HG02588 (cell line): Measurements from ENCODE around the gene FGF14.
"Not testable (repeated sequence)": the region's sequence is repeated elsewhere in the genome, so short reads cannot be mapped to it uniquely, and the experiment has no call there.

Source experiments
- ATAC-seq: cut with Tn5 transposase; IDR thresholded peaks from one replicate; pipeline ENCODE4 v1.9.1; 2021; ENCODE audit warnings: mild to moderate bottlenecking, moderate library complexity; ENCODE audit not compliant: unreplicated experiment

The FGF14 gene

DNA sequence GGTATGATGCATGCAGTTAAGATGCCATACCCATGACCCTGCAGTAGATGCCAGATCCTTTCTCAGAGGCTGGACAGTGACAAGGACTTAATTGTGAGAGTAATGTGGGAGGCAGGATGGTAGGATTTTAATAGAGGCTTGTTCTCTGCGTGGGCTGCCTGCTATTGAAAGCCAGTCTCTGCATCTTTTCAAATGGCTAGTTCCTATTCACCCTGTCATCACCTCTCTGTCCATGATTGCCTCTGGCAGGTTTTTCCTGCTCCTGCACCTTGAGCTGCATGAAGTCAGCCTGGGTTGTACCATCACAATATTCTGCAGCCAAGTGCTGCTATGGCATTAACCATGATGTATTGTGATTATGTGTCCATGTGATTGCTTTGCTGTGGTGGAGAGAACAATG lies 508.8 kb downstream of the FGF14 start:
- ATAC-seq = no peak

DNA sequence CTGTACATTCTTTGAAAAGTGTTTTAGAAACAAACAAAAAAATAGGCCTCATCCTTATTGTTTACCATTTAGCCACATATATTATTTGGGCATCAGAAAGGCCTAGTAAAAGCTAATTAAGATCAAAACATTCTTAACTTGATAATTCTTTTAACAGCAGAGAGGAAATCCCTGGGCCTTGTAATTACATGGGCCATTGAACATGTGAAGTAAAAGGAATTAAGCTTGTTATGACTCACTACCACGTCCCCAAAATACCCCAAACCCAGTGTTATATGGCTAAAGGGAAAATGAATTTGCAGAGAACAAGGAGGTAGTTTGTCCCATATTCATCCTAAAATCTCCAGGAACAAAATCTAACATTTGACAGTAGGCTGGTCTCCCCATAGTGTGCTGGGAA lies 509.6 kb downstream of the FGF14 start:
- no peak for ATAC-seq

GRCh38 chr13:101881593-101881992 lies 520.3 kb downstream of the FGF14 start:
- no peak for ATAC-seq

DNA sequence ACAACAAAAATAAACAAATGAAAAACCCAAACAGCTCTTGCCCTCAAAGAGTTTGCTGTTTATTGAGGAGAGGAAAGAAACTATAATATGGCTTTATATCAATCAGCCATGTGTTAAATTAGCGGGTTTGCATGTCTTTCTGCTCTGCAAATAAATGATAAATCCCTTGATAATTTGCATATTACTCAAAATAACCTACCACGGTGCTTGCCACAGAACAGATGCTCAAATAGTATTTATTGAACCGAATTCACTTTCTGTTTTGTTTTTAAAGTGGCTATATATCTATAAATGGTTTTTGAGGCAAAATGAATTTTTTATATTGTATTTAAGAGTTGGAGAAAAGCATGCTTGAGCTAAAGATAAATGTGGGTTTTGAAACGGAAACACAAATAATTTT lies 521.3 kb downstream of the FGF14 start:
- no peak for ATAC-seq

DNA sequence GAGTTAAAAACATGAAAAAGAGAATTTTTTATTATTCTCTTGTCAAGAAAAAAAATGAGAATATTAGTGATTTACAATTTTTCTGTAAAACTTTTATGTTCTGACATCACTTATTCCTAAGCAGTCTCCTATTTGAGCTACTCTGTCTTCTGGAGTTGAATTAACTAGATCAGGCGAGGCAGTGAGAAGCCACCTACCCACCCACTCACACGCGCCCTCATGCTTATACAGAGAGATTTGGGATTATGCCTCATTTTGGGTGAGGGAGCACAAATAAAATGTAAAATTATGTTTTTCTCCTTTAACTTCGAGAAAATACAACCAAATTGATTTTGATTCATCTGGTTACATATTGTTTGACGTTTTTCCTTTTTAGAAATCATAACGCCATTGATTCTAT lies 524.9 kb downstream of the FGF14 start:
- no peak for ATAC-seq

GRCh38 chr13:101875717-101876393 lies 526.0 kb downstream of the FGF14 start:
- no peak for ATAC-seq

DNA sequence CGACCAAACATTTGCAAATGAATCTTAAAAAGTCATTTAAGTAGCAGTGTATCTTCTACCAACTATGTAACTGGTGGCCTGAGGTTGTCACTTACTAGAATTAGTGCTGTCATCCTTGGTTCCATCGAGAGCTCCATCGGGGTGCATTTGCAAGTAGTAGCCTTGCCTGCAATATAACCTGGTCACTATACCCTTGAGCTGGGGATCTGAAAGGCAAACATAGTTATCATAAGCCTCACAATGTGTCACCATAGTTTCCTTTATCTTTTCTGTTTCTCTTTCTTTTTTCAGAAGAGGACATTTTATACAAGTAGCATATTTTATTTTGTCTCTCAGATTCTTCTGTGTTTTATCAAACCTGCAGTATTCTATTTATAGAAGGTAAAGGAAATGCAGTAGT lies 526.8 kb downstream of the FGF14 start:
- no peak for ATAC-seq

GRCh38 chr13:101869553-101869952 lies 532.3 kb downstream of the FGF14 start:
- ATAC-seq = peak; percentile 91

DNA sequence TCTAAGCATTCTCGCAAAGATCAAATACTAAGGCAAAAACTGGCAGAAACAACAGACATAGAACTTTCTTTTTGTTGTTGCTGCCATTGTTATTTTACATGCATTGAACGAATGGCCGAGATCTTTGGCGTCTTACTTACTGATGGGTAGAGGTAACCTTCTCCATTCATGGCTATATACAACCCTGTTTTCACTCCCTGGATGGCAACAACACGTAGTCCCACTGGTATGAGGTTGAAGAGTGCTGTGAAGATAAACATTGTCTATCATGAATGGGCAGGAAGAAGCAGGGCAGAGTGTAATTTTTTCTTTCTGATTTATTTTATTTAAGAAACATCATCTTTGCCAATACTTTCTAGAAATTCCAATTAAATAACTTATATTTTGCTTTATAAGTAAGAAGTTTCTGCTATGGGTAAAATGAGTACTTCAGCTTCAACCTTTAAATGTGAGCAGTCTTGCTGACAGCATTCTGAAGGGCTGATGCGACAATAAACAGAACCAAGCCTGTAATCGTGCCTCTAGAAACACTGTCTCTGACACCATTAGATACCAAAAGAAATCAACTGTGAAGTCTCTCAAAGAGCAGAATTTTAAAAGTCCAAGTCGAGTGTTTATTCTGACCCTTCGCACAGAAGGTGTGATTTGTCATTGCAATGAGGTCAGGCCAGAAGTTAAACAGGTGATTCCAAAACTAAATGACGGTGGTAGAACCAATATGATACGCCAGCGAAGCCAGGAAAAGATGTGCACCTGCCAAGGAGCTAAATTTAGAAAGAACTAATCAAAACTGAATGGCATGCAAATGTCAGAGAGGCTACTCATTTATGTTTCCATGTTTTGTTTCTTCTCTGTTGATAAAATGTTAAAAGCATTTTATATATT lies 533.0 kb downstream of the FGF14 start:
- peak; percentile 38 for ATAC-seq

GRCh38 chr13:101866889-101867581 lies 534.8 kb downstream of the FGF14 start:
- ATAC-seq = no peak

GRCh38 chr13:101858860-101859259 lies 543.0 kb downstream of the FGF14 start:
- ATAC-seq = no peak

DNA sequence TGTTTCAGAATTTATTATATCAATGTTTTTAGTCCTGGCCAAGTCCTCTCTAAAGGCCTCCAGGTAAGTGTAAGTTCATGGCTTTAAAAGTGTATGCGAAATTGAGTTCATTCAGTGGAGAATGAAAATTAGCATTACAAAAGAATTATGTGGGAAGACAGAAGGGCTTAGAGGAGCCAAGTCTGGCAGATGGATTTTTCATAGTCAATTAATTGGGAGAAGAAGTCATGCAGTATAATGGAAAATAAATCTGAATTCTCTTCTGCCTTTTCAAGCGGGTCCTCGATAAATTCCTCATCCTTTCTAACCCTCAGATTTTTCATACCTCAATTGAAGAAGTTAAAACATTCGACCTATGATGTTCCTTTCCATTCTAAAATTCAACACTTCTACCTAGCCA lies 555.1 kb downstream of the FGF14 start:
- ATAC-seq = no peak

GRCh38 chr13:101846249-101846648 lies 555.6 kb downstream of the FGF14 start:
- no peak for ATAC-seq

DNA sequence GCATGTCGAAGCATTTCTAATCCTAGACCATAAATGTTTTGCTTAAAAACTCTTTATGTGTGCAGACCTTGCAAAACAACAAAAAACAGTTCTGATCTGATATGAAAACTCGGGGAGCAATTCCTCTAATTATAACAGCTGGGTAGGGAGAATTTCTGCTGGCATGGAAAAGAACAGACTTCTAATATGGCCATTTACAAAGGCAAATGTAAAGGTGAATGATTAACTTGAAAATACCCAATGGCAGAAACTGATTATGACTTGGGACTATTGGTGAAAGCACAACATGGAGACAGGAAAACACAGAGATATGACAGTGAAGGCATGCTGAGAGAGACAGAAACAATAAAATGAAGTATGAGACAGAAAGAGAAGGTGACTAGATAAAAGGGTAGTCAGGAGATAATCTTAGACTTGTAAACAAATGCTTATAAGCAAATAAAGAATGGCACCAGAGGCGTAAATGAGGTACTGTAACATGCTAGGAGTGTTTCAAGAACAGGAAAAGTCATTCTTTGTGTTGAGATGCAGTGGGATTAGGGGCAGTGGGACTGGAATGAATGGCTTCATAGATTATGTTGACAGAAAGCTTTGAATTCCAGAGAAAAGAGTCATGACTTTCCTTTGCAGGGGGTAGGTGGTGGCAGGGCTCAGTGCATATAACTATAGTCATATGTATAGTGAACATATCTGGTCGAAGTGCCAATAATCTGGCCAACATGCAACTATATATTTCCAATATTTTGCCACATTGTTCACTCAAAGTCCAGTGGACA lies 556.4 kb downstream of the FGF14 start:
- no peak for ATAC-seq

GRCh38 chr13:101841698-101842097 lies 560.1 kb downstream of the FGF14 start:
- no peak for ATAC-seq

DNA sequence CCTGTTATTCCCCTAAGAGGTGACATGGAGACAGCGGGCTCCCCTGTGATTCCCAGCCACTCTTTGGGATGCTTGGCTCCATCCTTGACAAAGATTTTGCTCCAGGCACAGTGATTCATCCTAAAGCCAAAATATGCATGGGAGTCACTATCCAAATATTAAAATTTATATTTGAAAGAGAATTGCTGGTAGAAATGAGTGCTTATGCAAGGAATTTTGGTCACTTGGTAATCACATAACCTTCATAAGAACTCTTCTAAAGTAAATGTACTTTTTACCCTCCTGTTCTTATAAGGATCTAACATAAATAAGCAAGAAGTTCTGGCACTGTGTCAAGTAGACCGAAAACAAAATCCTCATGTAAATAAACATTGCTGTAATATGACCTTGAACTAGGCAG lies 563.5 kb downstream of the FGF14 start:
- ATAC-seq = no peak

DNA sequence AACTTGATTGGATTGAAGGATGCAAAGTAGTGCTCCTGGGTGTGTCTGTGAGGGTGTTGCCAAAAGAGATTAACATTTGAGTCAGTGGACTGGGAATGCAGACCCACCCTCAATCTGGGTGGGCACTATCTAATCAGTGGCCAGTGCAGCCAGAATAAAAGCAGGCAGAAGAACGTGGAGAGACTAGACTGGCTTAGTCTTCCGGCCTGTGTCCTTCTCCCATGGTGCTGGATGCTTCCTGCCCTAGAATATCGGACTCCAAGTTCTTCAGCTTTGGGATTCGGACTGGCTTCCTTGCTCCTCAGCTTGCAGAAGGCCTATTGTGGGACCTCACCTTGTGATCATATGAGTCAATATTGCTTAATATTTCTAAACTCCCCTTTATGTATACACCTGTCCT lies 564.1 kb downstream of the FGF14 start:
- ATAC-seq = not testable (repeated sequence)

DNA sequence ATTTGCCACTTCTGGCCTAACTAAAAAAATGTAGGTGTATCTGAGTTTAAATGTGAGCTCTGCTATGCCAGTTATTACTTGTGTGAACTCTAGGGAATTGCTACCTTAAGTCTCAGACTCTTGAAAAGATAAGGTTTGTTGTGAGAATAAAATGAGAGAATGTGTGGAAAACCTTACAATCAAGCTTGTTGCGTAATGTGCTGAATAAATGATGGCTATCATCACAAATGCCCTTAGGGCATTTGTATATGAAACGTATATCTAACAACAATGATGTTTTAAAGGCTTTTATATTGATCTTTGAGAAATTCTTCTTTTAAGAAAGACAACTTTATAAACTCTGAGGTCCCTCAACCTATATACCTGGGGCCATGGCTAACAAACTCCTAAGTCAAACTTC lies 564.6 kb downstream of the FGF14 start:
- ATAC-seq = no peak

DNA sequence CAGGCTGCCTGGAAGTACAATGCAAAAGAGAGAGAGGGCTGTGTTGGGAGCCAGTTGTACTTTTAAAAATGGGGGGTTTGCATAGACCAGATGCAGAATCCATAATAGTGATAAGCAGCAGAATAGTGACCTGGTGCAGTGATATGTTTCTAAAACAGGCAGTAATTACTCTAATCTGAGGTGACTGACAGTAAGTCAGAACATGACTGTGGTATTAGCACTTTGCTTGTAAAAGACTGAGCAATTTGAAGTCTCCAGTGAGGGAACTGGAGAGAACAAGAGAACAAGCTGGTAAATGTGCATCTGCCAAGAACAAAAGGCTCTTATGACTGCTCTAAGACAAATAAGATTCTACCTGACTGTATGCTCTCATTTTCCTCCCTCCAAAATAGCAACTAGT lies 565.9 kb downstream of the FGF14 start:
- no peak for ATAC-seq

DNA sequence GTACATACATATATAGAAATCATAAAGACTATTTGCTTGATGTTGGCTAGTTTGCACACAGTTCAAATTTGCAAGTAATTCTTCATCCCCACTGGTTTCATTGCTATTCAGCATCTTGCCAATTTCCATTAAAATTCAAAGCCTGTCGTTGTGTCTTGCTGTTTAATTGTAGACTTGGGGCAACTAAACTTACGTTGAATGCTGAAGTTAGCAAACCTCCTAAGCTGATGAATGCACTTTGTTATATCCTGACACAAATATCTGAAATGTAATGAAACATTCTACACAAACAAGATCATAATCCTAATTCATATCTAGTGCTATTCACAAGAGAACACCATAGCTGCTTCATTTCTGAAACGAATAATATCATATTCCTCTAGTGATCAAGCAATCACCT lies 568.2 kb downstream of the FGF14 start:
- ATAC-seq = no peak

- no peak for ATAC-seq
Measured at GRCh38 chr13:101830035-101830434, 571.8 kb downstream of the FGF14 start.
